AG10803 (cell line): ENCODE data around the gene PSMB5.

Source experiments
- DNase-seq: peaks from one replicate; pipeline ENCODE4 v3.0.0; 2010; ENCODE audit warnings: low read depth
- H3K4me3 ChIP-seq: 2 replicates; pipeline ENCODE4 v1.5.1; 2011; ENCODE audit warnings: mild to moderate bottlenecking, low read length, control low read depth
- TF ChIP-seq, protein P1 (sequence below): conservative IDR thresholded peaks from 2 replicates; pipeline ENCODE4 v1.5.1; 2011; ENCODE audit warnings: mild to moderate bottlenecking, low read length, control low read depth, inconsistent platforms

Gene PSMB5

DNA sequence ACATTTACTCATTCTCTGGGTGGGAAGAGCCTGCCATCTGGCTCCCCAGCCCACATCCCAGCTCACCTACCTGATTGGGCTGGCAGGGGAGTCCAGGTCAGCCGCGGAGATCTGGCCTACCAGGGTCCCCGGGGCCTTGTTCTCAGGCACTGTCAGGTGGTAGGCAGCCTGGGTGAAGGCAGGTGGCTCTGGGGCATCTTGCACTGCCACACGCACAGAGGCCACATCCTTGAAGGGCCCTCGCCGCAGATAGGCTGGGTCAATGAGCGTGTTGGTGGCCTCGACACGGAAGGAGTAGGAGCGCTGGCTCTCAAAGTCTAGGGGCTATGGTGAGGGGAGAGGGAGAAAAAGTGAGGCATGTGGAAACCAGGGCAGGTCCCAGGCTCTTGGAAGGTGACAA, 18.7 kb upstream of the PSMB5 start:
- no peak for DNase-seq
- H3K4me3 ChIP-seq: no peak overlapping the region
- TF ChIP-seq, protein P1, sequence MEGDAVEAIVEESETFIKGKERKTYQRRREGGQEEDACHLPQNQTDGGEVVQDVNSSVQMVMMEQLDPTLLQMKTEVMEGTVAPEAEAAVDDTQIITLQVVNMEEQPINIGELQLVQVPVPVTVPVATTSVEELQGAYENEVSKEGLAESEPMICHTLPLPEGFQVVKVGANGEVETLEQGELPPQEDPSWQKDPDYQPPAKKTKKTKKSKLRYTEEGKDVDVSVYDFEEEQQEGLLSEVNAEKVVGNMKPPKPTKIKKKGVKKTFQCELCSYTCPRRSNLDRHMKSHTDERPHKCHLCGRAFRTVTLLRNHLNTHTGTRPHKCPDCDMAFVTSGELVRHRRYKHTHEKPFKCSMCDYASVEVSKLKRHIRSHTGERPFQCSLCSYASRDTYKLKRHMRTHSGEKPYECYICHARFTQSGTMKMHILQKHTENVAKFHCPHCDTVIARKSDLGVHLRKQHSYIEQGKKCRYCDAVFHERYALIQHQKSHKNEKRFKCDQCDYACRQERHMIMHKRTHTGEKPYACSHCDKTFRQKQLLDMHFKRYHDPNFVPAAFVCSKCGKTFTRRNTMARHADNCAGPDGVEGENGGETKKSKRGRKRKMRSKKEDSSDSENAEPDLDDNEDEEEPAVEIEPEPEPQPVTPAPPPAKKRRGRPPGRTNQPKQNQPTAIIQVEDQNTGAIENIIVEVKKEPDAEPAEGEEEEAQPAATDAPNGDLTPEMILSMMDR: no peak

DNA sequence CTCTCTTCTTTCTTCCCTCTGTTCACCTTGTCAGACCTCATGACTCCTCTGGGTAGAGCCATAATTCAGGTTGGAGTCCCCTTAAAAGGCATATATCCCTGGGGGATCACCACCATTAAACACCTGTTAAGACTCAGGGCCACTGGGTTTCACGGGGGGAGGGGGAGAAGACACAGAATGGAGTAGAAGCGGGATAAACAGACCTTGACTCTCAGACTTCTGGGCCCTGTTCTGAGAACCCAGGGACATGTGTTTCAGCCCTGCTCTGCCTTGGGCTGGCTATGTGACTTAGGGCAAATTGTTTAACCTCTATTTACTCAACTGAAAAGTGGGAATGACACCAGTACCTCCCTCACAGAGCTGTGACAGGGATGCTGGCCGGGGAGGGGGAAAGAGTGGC, 18.0 kb upstream of the PSMB5 start:
- TF ChIP-seq, protein P1: no peak
- DNase-seq: no peak
- no peak overlapping the region for H3K4me3 ChIP-seq

DNA sequence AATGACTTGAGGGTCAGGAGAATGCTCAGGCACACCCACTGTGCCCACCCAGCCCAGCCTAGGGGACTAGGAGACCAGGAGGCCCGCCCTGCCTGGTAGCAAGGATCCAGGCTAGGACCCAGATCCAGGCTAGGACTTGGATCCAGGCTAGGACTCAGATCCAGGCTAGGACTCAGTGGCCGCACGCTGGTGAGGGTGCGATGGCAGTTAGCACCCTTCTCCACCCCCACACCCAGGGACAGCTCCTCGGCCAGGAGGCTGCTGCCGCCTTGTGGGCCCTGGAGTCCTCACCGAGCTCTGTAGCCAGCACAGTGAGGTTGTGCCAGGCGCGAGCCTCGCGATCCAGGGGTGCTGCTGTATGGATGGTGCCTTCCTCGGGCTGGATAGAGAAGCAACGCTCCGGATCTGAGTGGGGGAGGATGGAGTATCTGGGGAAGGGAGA, 17.5 kb upstream of the PSMB5 start:
- DNase-seq: no peak
- H3K4me3 ChIP-seq: no peak overlapping the region
- TF ChIP-seq, protein P1: peak; percentile 12

DNA sequence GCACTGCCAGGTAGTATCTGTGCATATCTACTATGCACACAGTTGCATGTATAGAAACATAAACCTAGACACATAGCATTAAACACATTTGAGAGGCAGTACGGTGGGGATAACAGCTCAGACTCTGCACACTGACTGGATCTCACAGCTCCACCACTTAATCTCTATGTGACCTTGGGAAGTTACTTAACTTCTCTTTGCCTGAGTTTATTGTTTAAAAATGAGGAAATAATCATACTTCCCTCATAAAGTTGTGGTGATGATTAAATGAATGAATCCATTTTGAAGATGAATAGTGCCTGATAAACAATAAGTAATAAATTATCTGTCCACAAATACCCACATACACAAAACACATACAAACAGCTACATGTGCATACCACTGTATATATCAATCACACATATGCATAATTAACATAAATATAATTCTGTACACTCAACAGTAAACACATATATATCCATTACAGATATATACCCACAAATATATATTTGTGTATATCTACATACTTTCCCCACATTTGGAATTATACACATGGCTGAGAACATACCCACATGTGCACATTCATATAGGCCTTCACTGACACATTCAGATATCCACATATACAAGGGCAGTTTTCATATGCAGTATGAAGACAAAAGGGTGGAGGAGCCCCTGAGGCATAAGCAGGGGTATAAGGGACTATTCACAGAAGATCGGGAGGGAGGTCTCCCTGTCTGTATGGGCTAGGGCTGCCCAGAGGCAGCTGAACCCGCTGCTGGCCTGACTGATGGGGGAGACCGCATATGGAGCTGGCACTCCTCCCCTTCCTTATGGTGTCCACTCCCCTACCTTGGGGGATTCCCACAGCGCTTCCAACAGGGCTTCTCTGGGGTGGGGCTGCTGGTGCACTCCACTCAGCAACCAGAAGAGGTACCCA, 16.7 kb upstream of the PSMB5 start:
- no peak overlapping the region for H3K4me3 ChIP-seq
- TF ChIP-seq, protein P1: no peak
- DNase-seq: no peak

DNA sequence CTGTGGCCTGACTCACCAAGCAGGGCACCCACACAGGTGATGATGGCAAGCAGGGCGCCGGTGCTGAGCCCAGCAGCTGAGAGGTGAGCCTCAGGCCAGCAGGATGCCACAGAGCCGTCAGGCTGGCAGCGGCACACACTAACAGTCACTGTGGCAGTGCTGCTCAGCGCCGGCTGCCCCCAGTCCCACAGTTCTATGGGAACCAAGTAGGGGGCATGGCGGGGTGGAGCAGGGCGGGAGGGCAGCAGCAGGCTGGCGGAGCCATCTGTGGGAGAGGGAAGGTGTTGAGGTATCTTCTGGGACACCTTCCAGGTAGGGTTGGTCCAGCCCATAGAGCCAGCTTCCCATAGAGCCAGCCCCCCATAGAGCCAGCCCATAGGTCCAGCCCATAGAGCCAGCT, 14.3 kb upstream of the PSMB5 start:
- no peak overlapping the region for H3K4me3 ChIP-seq
- TF ChIP-seq, protein P1: no peak

DNA sequence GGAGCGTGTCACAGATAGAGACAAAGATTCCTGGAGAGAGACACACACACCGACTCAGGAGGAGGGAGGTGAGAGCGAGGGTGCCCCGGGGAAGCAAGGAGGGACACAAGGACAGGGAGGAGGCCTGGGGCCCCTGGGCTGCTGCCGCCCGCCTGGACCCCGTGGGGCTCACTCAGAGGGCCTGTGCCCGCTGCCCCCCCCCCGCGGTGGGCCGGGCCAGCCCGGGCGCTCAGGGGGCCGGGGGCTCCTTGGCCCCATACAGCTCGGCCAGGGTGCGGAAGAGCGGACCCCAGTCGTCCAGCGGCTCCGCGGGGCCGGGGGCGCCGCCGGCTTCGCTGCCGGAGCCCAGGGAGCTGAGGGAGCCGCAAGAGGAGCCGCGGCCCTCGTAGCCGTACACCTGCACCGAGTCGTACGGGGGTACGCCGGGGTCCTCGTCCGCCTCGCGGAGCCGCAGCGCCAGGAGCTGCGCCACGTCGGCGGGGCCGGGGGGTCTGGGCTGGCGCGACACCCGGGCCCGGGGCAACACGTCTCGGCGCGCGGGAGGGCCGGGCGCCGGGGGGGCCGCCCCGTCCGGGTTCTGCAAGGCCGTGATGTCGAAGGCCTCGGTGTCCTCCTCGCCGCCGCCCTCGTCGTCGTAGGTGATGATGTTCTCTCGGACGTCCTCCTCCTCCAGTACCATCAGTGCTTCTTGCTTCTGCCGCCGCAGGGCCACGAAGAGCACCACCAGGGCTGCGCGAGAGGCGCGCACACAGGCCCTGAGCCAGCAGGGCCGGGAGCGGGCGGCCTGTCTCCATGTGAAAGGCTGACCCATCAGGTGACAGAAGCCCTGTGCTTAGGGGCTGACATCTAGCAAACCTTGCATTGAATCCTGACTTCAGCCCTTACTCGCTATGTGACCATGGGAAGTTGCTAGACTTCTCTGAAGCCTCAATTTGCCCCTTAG, 13.3 kb upstream of the PSMB5 start:
- DNase-seq: no peak
- TF ChIP-seq, protein P1: no peak
- H3K4me3 ChIP-seq: no peak overlapping the region

More for the DNA sequence above, 14.3 kb upstream of the PSMB5 start:
- no peak for DNase-seq
